NT2/D1 (cell line): Measurements from ENCODE around the gene SMG6.

Source experiments
- SUZ12 ChIP-seq: IDR thresholded peaks from 2 replicates; pipeline ENCODE4 v1.6.1; 2011; ENCODE audit not compliant: insufficient read length, insufficient read depth; ENCODE audit errors: extremely low read depth
- YY1 ChIP-seq: IDR thresholded peaks from 2 replicates; pipeline ENCODE4 v1.6.1; 2011; ENCODE audit not compliant: insufficient read length, insufficient read depth
- ZNF274 ChIP-seq: IDR thresholded peaks from 2 replicates; pipeline ENCODE4 v1.6.1; 2011; ENCODE audit warnings: mild to moderate bottlenecking, low read depth, low read length

GRCh38 chr17:2020721-2021120 lies 282.9 kb downstream of the SMG6 start:
- TF ChIP-seq SUZ12 (no peak), YY1 (no peak), ZNF274 (no peak)
